PC-9 (cell line): ENCODE measurements around the gene WDR37. TPM values are rescaled to one million over a fixed set of nuclear protein-coding genes. Genes with fewer than 3 reads are reported as not detected.

Experiments
- BruUV-seq: library from RNA; stranded (reverse); fragments of 400-500 nt; replicated peaks from 2 replicates; lab custom pipeline; 2021; lab: Mats Ljungman, UMichigan
- CTCF ChIA-PET: fragments of 300-600 bp; sonication (Branson Sonifier 250); formaldehyde crosslinking; loops from one replicate; lab custom pipeline; 2022; ENCODE audit warnings: antibody characterized with exemption; lab: Charles Lee
- POLR2A ChIA-PET: fragments of 300-600 bp; sonication (Branson Sonifier 250); formaldehyde crosslinking; loops from one replicate; lab custom pipeline; 2022; ENCODE audit warnings: antibody characterized with exemption; ENCODE audit not compliant: unreplicated experiment; lab: Charles Lee
- DNase-seq, 2 experiments: peaks; one replicate each; pipeline versions ENCODE4 v3.0.0 to v3.0.0-alpha.2; 2015 to 2022; ENCODE audit warnings: mixed read lengths in 1 of 2
- H2AFZ ChIP-seq: fragments of 200-600 bp; sonication (generic); 2 replicates; pipeline ENCODE4 v1.8.1; 2017; ENCODE audit warnings: antibody characterized with exemption
- H3F3A ChIP-seq: fragments of 200-600 bp; sonication (generic); 2 replicates; pipeline ENCODE4 v1.8.1; 2017; ENCODE audit warnings: antibody characterized with exemption, mild to moderate bottlenecking, low read depth; ENCODE audit not compliant: insufficient read depth
- H3K27ac ChIP-seq: fragments of 200-600 bp; sonication (generic); 2 replicates; pipeline ENCODE4 v1.6.1; 2016; ENCODE audit warnings: mixed run types
- H3K27me3 ChIP-seq: fragments of 200-600 bp; sonication (generic); 2 replicates; pipeline ENCODE4 v1.6.1; 2016; ENCODE audit warnings: low read depth, mixed run types; ENCODE audit not compliant: insufficient read depth
- H3K36me3 ChIP-seq: fragments of 200-600 bp; sonication (generic); 2 replicates; pipeline ENCODE4 v1.6.1; 2016; ENCODE audit warnings: low read depth, mixed run types
- H3K4me1 ChIP-seq: fragments of 200-600 bp; sonication (generic); replicated peaks from 2 replicates; pipeline ENCODE4 v1.6.1; 2016; ENCODE audit warnings: mixed run types; ENCODE audit not compliant: insufficient read depth
- H3K4me2 ChIP-seq: fragments of 200-600 bp; sonication (generic); 2 replicates; pipeline ENCODE4 v1.6.1; 2017; ENCODE audit warnings: mixed run types
- H3K4me3 ChIP-seq: fragments of 200-600 bp; sonication (generic); 2 replicates; pipeline ENCODE4 v1.6.1; 2016; ENCODE audit warnings: mixed run types
- H3K79me2 ChIP-seq: fragments of 200-600 bp; sonication (generic); 2 replicates; pipeline ENCODE4 v1.6.1; 2017; ENCODE audit warnings: low read depth, mixed run types
- H3K9me2 ChIP-seq: fragments of 200-600 bp; sonication (generic); 2 replicates; pipeline ENCODE4 v1.8.1; 2017; ENCODE audit warnings: mild to moderate bottlenecking; ENCODE audit not compliant: insufficient read depth
- H3K9me3 ChIP-seq: fragments of 200-600 bp; sonication (generic); 2 replicates; pipeline ENCODE4 v1.8.1; 2016; ENCODE audit warnings: low read depth; ENCODE audit not compliant: insufficient read depth
- H4K20me1 ChIP-seq: fragments of 200-600 bp; sonication (generic); 2 replicates; pipeline ENCODE4 v1.8.1; 2017; ENCODE audit not compliant: insufficient read depth
- EZH2 ChIP-seq: fragments of 200-600 bp; sonication (generic); IDR thresholded peaks from 2 replicates; pipeline ENCODE4 v1.8.0; 2017; ENCODE audit warnings: antibody characterized with exemption, low read depth
- intact Hi-C: fragments of 100-400 bp; cut with micrococcal nuclease; formaldehyde crosslinking; loops from one replicate; pipeline ENCODE4 v1.10.0; 2022; ENCODE audit not compliant: unreplicated experiment
- total RNA-seq: library from RNA; stranded (reverse); gene quantifications from 2 replicates; pipeline ENCODE4 v1.2.3, GENCODE V29; 2021
- TF ChIP-seq, protein P1 (sequence below): fragments of 200-600 bp; sonication (generic); conservative IDR thresholded peaks from 2 replicates; pipeline ENCODE4 v1.6.1; 2017; ENCODE audit warnings: mixed run types, antibody characterized with exemption, mild to moderate bottlenecking, moderate library complexity

WDR37 gene
- total RNA-seq, 1 experiment from 2014 or later, result 12.3 TPM

DNA sequence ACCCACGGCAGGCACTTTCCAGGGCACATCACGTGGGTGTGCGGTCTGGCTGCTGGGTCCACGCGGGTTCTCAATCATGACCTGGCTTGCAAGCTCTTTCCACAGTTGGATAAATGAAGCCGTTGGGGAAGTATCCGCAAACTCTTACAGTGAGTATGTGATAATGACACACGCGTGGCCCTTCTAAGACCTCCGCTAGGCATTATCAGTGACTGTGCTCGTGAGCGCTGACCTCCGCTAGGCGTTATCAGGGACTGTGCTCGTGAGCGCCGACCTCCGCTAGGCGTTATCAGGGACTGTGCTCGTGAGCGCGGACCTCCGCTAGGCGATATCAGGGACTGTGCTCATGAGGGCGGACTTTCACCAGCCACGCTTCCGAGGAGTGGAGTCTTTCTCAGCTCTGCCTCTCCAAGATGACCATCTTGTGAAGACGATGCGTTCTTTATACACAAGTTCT is 107.0 kb downstream of the WDR37 start:
- Histone ChIP-seq H3K4me1 (no peaks in the 10 kb centered on the region), H3K36me3 (no peaks in the 10 kb centered on the region), H4K20me1 (no peaks in the 10 kb centered on the region), H3K9me2 (no peaks in the 10 kb centered on the region), H3K4me2 (no peak overlapping the region), H3K9me3 (no peaks in the 10 kb centered on the region), H3K79me2 (no peaks in the 10 kb centered on the region), H3F3A (no peaks in the 10 kb centered on the region), H2AFZ (no peak overlapping the region), H3K4me3 (no peak overlapping the region), H3K27me3 (peaks cover 70% of the 10 kb centered on the region), H3K27ac (no peak overlapping the region)
- no peak for DNase-seq
- POLR2A ChIA-PET, result no interaction called here
- no TSS peak for BruUV-seq
- CTCF ChIA-PET, result no interaction called here
- intact Hi-C loops, result no loop called here
- TF ChIP-seq, protein P1, sequence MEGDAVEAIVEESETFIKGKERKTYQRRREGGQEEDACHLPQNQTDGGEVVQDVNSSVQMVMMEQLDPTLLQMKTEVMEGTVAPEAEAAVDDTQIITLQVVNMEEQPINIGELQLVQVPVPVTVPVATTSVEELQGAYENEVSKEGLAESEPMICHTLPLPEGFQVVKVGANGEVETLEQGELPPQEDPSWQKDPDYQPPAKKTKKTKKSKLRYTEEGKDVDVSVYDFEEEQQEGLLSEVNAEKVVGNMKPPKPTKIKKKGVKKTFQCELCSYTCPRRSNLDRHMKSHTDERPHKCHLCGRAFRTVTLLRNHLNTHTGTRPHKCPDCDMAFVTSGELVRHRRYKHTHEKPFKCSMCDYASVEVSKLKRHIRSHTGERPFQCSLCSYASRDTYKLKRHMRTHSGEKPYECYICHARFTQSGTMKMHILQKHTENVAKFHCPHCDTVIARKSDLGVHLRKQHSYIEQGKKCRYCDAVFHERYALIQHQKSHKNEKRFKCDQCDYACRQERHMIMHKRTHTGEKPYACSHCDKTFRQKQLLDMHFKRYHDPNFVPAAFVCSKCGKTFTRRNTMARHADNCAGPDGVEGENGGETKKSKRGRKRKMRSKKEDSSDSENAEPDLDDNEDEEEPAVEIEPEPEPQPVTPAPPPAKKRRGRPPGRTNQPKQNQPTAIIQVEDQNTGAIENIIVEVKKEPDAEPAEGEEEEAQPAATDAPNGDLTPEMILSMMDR, result no peak
- TF ChIP-seq EZH2, result no peak

DNA sequence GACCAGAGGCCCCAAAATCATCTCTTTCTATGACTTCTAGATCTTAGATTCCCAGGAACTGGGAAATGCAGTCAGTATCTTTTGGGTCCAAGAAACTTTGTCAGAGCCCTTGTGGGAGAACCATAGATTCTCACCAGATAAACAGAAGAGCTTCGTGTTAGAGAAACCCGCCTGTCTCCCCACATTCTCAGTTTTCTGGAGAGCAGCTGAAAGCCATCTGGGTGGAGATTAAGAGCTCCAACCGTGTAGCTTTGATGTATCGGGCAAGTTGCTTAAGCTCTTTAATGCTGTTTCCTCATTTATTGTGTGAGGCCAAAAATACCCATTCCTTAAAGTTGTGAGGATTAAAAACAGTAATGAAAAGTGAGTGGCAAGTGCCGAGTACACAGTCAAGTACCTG is 107.6 kb downstream of the WDR37 start:
- H3K27me3 ChIP-seq, result peaks cover 71% of the 10 kb centered on the region
- no peak overlapping the region for H3K27ac ChIP-seq
- H3K4me1 ChIP-seq, result no peaks in the 10 kb centered on the region
- no peaks in the 10 kb centered on the region for H4K20me1 ChIP-seq
- H3K9me3 ChIP-seq, result no peaks in the 10 kb centered on the region
- no TSS peak for BruUV-seq
- no peaks in the 10 kb centered on the region for H3F3A ChIP-seq
- H3K36me3 ChIP-seq, result no peaks in the 10 kb centered on the region
- no peak for DNase-seq
- H2AFZ ChIP-seq, result no peak overlapping the region
- no peaks in the 10 kb centered on the region for H3K9me2 ChIP-seq
- CTCF ChIA-PET, result no interaction called here
- intact Hi-C loops, result no loop called here
- TF ChIP-seq EZH2, result no peak
- TF ChIP-seq, protein P1, result no peak
- no peak overlapping the region for H3K4me3 ChIP-seq
- POLR2A ChIA-PET, result no interaction called here
- no peak overlapping the region for H3K4me2 ChIP-seq
- H3K79me2 ChIP-seq, result no peaks in the 10 kb centered on the region

DNA sequence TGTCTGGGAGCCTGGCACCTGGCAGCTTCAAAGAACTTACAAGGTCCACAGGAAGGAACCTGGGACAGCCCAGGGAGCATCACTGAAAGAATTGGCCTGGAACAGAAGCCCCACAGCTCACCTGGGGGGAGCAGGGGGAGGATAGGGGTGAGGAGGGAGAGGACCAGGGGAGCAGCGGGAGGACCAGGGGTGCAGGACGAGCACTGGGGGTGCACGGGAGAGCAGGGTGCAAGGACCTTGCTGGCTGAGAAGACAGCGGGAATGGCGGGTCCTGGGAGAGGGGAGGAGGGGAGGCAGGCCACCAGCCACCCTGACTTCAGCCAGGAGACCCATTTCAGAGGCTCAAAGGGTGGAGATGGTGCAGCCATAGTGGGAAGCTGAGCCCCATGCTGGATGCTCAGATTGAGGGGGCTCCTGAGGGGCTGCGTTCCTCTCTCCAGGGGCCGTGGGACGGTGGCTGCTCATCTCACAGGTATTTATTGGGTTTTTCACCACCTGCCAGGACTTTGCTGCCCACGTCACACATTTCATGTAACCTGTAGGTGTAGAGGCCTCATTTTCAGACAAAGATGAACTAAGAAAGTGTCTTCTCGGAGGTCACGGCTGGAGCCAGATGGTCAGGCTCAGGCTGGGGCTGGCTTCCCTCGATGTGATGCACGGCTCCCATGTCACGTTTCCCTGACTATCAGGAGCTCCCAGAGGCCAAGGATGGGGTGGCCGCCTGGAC is 110.1 kb downstream of the WDR37 start:
- H3K36me3 ChIP-seq, result no peaks in the 10 kb centered on the region
- H3K4me1 ChIP-seq, result no peaks in the 10 kb centered on the region
- H3F3A ChIP-seq, result no peaks in the 10 kb centered on the region
- no TSS peak for BruUV-seq
- H3K27ac ChIP-seq, result no peak overlapping the region
- H2AFZ ChIP-seq, result no peak overlapping the region
- ChIA-PET POLR2A (no interaction called here), CTCF (no interaction called here)
- no peak for TF ChIP-seq EZH2
- TF ChIP-seq, protein P1, result no peak
- H3K9me3 ChIP-seq, result no peaks in the 10 kb centered on the region
- H3K4me2 ChIP-seq, result no peak overlapping the region
- H4K20me1 ChIP-seq, result no peaks in the 10 kb centered on the region
- peaks cover 79% of the 10 kb centered on the region for H3K27me3 ChIP-seq
- H3K79me2 ChIP-seq, result no peaks in the 10 kb centered on the region
- no peak for DNase-seq
- intact Hi-C loops, result no loop called here
- no peaks in the 10 kb centered on the region for H3K9me2 ChIP-seq
- no peak overlapping the region for H3K4me3 ChIP-seq
